PC-9 (cell line): ENCODE data around the gene FREM3. TPM values are rescaled to one million over a fixed set of nuclear protein-coding genes. Genes with fewer than 3 reads are reported as not detected.

Experiments used
- BruUV-seq: library from RNA; stranded (reverse); fragments of 400-500 nt; replicated peaks from 2 replicates; lab custom pipeline; 2021; lab: Mats Ljungman, UMichigan
- CTCF ChIA-PET: fragments of 300-600 bp; sonication (Branson Sonifier 250); formaldehyde crosslinking; loops from one replicate; lab custom pipeline; 2022; ENCODE audit warnings: antibody characterized with exemption; lab: Charles Lee
- POLR2A ChIA-PET: fragments of 300-600 bp; sonication (Branson Sonifier 250); formaldehyde crosslinking; loops from one replicate; lab custom pipeline; 2022; ENCODE audit warnings: antibody characterized with exemption; ENCODE audit not compliant: unreplicated experiment; lab: Charles Lee
- DNase-seq, 2 experiments: peaks; one replicate each; pipeline versions ENCODE4 v3.0.0 to v3.0.0-alpha.2; 2015 to 2022; ENCODE audit warnings: mixed read lengths in 1 of 2
- H2AFZ ChIP-seq: fragments of 200-600 bp; sonication (generic); 2 replicates; pipeline ENCODE4 v1.8.1; 2017; ENCODE audit warnings: antibody characterized with exemption
- H3F3A ChIP-seq: fragments of 200-600 bp; sonication (generic); 2 replicates; pipeline ENCODE4 v1.8.1; 2017; ENCODE audit warnings: antibody characterized with exemption, mild to moderate bottlenecking, low read depth; ENCODE audit not compliant: insufficient read depth
- H3K27ac ChIP-seq: fragments of 200-600 bp; sonication (generic); 2 replicates; pipeline ENCODE4 v1.6.1; 2016; ENCODE audit warnings: mixed run types
- H3K27me3 ChIP-seq: fragments of 200-600 bp; sonication (generic); 2 replicates; pipeline ENCODE4 v1.6.1; 2016; ENCODE audit warnings: low read depth, mixed run types; ENCODE audit not compliant: insufficient read depth
- H3K36me3 ChIP-seq: fragments of 200-600 bp; sonication (generic); 2 replicates; pipeline ENCODE4 v1.6.1; 2016; ENCODE audit warnings: low read depth, mixed run types
- H3K4me1 ChIP-seq: fragments of 200-600 bp; sonication (generic); replicated peaks from 2 replicates; pipeline ENCODE4 v1.6.1; 2016; ENCODE audit warnings: mixed run types; ENCODE audit not compliant: insufficient read depth
- H3K4me2 ChIP-seq: fragments of 200-600 bp; sonication (generic); 2 replicates; pipeline ENCODE4 v1.6.1; 2017; ENCODE audit warnings: mixed run types
- H3K4me3 ChIP-seq: fragments of 200-600 bp; sonication (generic); 2 replicates; pipeline ENCODE4 v1.6.1; 2016; ENCODE audit warnings: mixed run types
- H3K79me2 ChIP-seq: fragments of 200-600 bp; sonication (generic); 2 replicates; pipeline ENCODE4 v1.6.1; 2017; ENCODE audit warnings: low read depth, mixed run types
- H3K9me2 ChIP-seq: fragments of 200-600 bp; sonication (generic); 2 replicates; pipeline ENCODE4 v1.8.1; 2017; ENCODE audit warnings: mild to moderate bottlenecking; ENCODE audit not compliant: insufficient read depth
- H3K9me3 ChIP-seq: fragments of 200-600 bp; sonication (generic); 2 replicates; pipeline ENCODE4 v1.8.1; 2016; ENCODE audit warnings: low read depth; ENCODE audit not compliant: insufficient read depth
- H4K20me1 ChIP-seq: fragments of 200-600 bp; sonication (generic); 2 replicates; pipeline ENCODE4 v1.8.1; 2017; ENCODE audit not compliant: insufficient read depth
- EZH2 ChIP-seq: fragments of 200-600 bp; sonication (generic); IDR thresholded peaks from 2 replicates; pipeline ENCODE4 v1.8.0; 2017; ENCODE audit warnings: antibody characterized with exemption, low read depth
- intact Hi-C: fragments of 100-400 bp; cut with micrococcal nuclease; formaldehyde crosslinking; loops from one replicate; pipeline ENCODE4 v1.10.0; 2022; ENCODE audit not compliant: unreplicated experiment
- total RNA-seq: library from RNA; stranded (reverse); gene quantifications from 2 replicates; pipeline ENCODE4 v1.2.3, GENCODE V29; 2021
- TF ChIP-seq, protein P1 (sequence below): fragments of 200-600 bp; sonication (generic); conservative IDR thresholded peaks from 2 replicates; pipeline ENCODE4 v1.6.1; 2017; ENCODE audit warnings: mixed run types, antibody characterized with exemption, mild to moderate bottlenecking, moderate library complexity

Gene FREM3
- total RNA-seq, 1 experiment from 2014 or later, result not detected

DNA sequence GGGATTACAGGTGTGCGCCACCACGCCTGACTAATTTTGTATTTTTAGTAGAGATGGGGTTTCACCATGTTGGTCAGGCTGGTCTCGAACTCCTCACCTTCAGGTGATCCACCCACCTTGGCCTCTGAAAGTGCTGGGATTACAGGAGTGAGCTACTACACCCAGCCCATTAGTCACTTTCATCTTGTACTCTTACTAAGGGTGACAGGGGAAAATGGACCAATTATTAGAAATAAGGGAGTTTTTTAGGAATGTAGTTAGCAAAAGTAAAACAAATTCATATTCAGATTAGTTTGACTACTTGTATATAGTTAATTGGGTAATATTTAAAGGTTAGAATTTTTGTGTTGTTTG, 160.8 kb downstream of the FREM3 start:
- Histone ChIP-seq H3K4me3 (no peak overlapping the region), H3F3A (no peaks in the 10 kb centered on the region), H3K79me2 (no peaks in the 10 kb centered on the region), H3K9me3 (no peaks in the 10 kb centered on the region), H2AFZ (no peak overlapping the region), H3K9me2 (no peaks in the 10 kb centered on the region), H3K4me2 (no peak overlapping the region), H3K36me3 (peaks cover 29% of the 10 kb centered on the region), H3K4me1 (no peaks in the 10 kb centered on the region), H4K20me1 (no peaks in the 10 kb centered on the region), H3K27me3 (no peaks in the 10 kb centered on the region), H3K27ac (no peak overlapping the region)
- intact Hi-C loops, result loop anchor here (10.0 kb wide), 1 partner anchor 1575 kb away; no protein-coding TSS in a partner anchor
- TF ChIP-seq, protein P1, sequence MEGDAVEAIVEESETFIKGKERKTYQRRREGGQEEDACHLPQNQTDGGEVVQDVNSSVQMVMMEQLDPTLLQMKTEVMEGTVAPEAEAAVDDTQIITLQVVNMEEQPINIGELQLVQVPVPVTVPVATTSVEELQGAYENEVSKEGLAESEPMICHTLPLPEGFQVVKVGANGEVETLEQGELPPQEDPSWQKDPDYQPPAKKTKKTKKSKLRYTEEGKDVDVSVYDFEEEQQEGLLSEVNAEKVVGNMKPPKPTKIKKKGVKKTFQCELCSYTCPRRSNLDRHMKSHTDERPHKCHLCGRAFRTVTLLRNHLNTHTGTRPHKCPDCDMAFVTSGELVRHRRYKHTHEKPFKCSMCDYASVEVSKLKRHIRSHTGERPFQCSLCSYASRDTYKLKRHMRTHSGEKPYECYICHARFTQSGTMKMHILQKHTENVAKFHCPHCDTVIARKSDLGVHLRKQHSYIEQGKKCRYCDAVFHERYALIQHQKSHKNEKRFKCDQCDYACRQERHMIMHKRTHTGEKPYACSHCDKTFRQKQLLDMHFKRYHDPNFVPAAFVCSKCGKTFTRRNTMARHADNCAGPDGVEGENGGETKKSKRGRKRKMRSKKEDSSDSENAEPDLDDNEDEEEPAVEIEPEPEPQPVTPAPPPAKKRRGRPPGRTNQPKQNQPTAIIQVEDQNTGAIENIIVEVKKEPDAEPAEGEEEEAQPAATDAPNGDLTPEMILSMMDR, result no peak
- TF ChIP-seq EZH2, result no peak
- no peak for DNase-seq
- no TSS peak for BruUV-seq
- CTCF ChIA-PET, result no interaction called here
- POLR2A ChIA-PET, result no interaction called here

- CTCF ChIA-PET, result no interaction called here
- POLR2A ChIA-PET, result no interaction called here
- H3K9me3 ChIP-seq, result no peaks in the 10 kb centered on the region
- no peaks in the 10 kb centered on the region for H3K9me2 ChIP-seq
- no peak for DNase-seq
- no peaks in the 10 kb centered on the region for H3K4me1 ChIP-seq
- no peaks in the 10 kb centered on the region for H4K20me1 ChIP-seq
- intact Hi-C loops, result no loop called here
- H3F3A ChIP-seq, result no peaks in the 10 kb centered on the region
- no peak overlapping the region for H3K4me2 ChIP-seq
- H3K27ac ChIP-seq, result no peak overlapping the region
- TF ChIP-seq, protein P1, result no peak
- no peak for TF ChIP-seq EZH2
- no peak overlapping the region for H3K4me3 ChIP-seq
- H3K27me3 ChIP-seq, result no peaks in the 10 kb centered on the region
- peaks cover 31% of the 10 kb centered on the region for H3K36me3 ChIP-seq
- no TSS peak for BruUV-seq
- H3K79me2 ChIP-seq, result no peaks in the 10 kb centered on the region
- no peak overlapping the region for H2AFZ ChIP-seq
These were observed 161.4 kb downstream of the FREM3 start for GRCh38 chr4:143538979-143539669.

DNA sequence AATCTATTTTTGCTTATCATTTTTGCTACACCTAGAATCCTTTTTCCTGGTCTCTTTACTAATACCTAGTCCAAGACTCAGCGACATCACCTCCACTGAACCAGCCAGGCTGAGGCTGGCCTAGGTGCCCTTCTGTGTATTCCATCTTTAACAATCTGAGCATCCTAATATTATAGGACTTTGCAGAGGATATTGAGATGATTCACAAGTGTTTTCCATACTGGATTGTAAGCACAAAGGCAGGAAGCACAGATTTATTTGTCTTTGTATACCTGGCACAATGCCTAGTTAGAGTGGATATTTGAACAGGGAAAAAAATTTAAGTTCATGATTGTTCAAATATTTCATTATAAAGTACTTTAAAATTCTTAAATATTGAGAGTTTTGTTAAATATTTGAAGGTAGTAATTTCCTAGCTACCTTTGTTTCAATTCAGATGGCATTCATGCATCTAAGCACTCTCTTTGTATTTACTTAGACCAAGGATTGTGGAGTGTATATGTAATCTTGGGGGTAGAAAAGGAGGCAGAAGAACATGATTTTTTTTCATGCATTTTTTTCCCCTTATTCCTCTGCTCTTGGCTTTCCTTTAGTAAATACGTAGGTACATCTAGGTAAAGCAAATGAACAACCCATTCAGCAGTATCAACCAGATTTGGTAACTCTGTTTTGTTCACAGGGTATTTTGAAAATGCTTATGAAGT, 168.5 kb downstream of the FREM3 start:
- H3K9me2 ChIP-seq, result no peaks in the 10 kb centered on the region
- H3K4me2 ChIP-seq, result no peak overlapping the region
- no TSS peak for BruUV-seq
- no peak overlapping the region for H3K27ac ChIP-seq
- no peak for DNase-seq
- POLR2A ChIA-PET, result no interaction called here
- no peaks in the 10 kb centered on the region for H3K27me3 ChIP-seq
- no peaks in the 10 kb centered on the region for H4K20me1 ChIP-seq
- TF ChIP-seq, protein P1, result no peak
- no peak for TF ChIP-seq EZH2
- no peak overlapping the region for H2AFZ ChIP-seq
- H3K36me3 ChIP-seq, result peaks cover 25% of the 10 kb centered on the region; the same call in 1 of the 2 replicates
- no peaks in the 10 kb centered on the region for H3K4me1 ChIP-seq
- no peak overlapping the region for H3K4me3 ChIP-seq
- intact Hi-C loops, result no loop called here
- no peaks in the 10 kb centered on the region for H3K9me3 ChIP-seq
- H3K79me2 ChIP-seq, result no peaks in the 10 kb centered on the region
- CTCF ChIA-PET, result no interaction called here
- H3F3A ChIP-seq, result no peaks in the 10 kb centered on the region
